Measurements from ENCODE around the gene NCKAP5L.

DNA sequence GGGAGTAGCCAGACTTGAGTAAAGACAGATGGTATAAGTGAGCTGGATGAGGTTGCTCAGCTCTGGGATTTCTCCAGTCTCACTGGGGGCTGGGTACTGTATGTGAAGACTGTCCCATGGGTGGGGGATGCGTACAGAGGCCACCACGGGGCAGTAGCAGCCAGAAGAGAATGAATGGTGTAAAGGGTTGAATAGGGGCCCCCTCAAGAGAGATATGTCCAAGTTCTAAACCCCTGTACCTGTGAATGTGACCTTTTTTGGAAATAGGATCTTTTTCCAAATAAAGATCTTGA lies 36.5 kb upstream of the NCKAP5L start:
- TF ChIP-seq, protein P1, sequence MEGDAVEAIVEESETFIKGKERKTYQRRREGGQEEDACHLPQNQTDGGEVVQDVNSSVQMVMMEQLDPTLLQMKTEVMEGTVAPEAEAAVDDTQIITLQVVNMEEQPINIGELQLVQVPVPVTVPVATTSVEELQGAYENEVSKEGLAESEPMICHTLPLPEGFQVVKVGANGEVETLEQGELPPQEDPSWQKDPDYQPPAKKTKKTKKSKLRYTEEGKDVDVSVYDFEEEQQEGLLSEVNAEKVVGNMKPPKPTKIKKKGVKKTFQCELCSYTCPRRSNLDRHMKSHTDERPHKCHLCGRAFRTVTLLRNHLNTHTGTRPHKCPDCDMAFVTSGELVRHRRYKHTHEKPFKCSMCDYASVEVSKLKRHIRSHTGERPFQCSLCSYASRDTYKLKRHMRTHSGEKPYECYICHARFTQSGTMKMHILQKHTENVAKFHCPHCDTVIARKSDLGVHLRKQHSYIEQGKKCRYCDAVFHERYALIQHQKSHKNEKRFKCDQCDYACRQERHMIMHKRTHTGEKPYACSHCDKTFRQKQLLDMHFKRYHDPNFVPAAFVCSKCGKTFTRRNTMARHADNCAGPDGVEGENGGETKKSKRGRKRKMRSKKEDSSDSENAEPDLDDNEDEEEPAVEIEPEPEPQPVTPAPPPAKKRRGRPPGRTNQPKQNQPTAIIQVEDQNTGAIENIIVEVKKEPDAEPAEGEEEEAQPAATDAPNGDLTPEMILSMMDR (optimal IDR thresholded peaks at IDR 0.05 in 1 of 3, IDR thresholded peaks at IDR 0.05 in 1 of 3, conservative IDR thresholded peaks at IDR 0.05 in 1 of 3; ENCODE audit: extremely low read depth in 1 of 3, insufficient read depth in 2 of 3, low read length in 3 of 3), result no peak
- TF ChIP-seq EZH2 (IDR thresholded peaks at IDR 0.05; ENCODE audit: low read length), result no peak
